Neural crest cell (in vitro differentiated cells): ENCODE data around the gene ZER1. TPM values are rescaled to one million over a fixed set of nuclear protein-coding genes. Genes with fewer than 3 reads are reported as not detected.

Source experiments
- DNase-seq: peaks from one replicate; pipeline ENCODE4 v3.0.0; 2021; ENCODE audit warnings: low read depth, mixed read lengths, low spot score
- H3K27ac Mint-ChIP-seq: one replicate; pipeline ENCODE4 v1.8.0; 2021; ENCODE audit warnings: mild to moderate bottlenecking, mixed read lengths; ENCODE audit not compliant: unreplicated experiment
- H3K27me3 Mint-ChIP-seq: 2 replicates; pipeline ENCODE4 v1.8.0; 2021; ENCODE audit warnings: low read depth, mild to moderate bottlenecking, mixed read lengths
- H3K36me3 Mint-ChIP-seq: 2 replicates; pipeline ENCODE4 v1.8.0; 2021; ENCODE audit warnings: low read depth, mild to moderate bottlenecking, mixed read lengths
- H3K4me1 Mint-ChIP-seq: 2 replicates; pipeline ENCODE4 v1.8.0; 2021; ENCODE audit warnings: mixed read lengths
- H3K4me3 Mint-ChIP-seq: one replicate; pipeline ENCODE4 v1.8.0; 2021; ENCODE audit warnings: mild to moderate bottlenecking, mixed read lengths
- H3K9me3 Mint-ChIP-seq: 2 replicates; pipeline ENCODE4 v1.8.0; 2021; ENCODE audit warnings: mixed read lengths
- CTCF ChIP-seq: fragments of 200-600 bp; sonication (generic); conservative IDR thresholded peaks from 2 replicates; pipeline ENCODE4 v1.5.0; 2021; ENCODE audit warnings: antibody characterized with exemption, mild to moderate bottlenecking
- total RNA-seq: library from RNA; stranded (reverse); gene quantifications from 2 replicates; pipeline ENCODE4 v1.2.1, GENCODE V29; 2021

The ZER1 gene
- total RNA-seq, 1 donor from 2014 or later, result 19.1 TPM

- H3K36me3 Mint-ChIP-seq, result peaks cover 4% of the 10 kb centered on the region
- DNase-seq, result no peak
- no peaks in the 10 kb centered on the region for H3K27me3 Mint-ChIP-seq
- H3K27ac Mint-ChIP-seq, result no peak overlapping the region
- peak overlapping the region; percentile 18 for H3K4me3 Mint-ChIP-seq
- H3K9me3 Mint-ChIP-seq, result no peaks in the 10 kb centered on the region
- peaks cover 3% of the 10 kb centered on the region for H3K4me1 Mint-ChIP-seq
- no peak for TF ChIP-seq CTCF
These were observed 21.4 kb upstream of the ZER1 start for GRCh38 chr9:128792978-128793686.

GRCh38 chr9:128792134-128792533, 20.4 kb upstream of the ZER1 start:
- Mint-ChIP-seq H3K4me3 (no peak overlapping the region), H3K27ac (no peak overlapping the region), H3K36me3 (peaks cover 4% of the 10 kb centered on the region), H3K9me3 (no peaks in the 10 kb centered on the region), H3K4me1 (peaks cover 11% of the 10 kb centered on the region), H3K27me3 (no peaks in the 10 kb centered on the region)
- DNase-seq, result no peak
- TF ChIP-seq CTCF, result no peak

- Mint-ChIP-seq H3K27ac (no peak overlapping the region), H3K36me3 (peaks cover 4% of the 10 kb centered on the region), H3K4me1 (peaks cover 15% of the 10 kb centered on the region), H3K4me3 (peak overlapping the region; percentile 9), H3K9me3 (no peaks in the 10 kb centered on the region), H3K27me3 (no peaks in the 10 kb centered on the region)
- DNase-seq, result no peak
- no peak for TF ChIP-seq CTCF
These were observed 18.8 kb upstream of the ZER1 start for GRCh38 chr9:128790536-128790935.

- Mint-ChIP-seq H3K36me3 (peaks cover 4% of the 10 kb centered on the region), H3K4me3 (peak overlapping the region; percentile 94), H3K27me3 (no peaks in the 10 kb centered on the region), H3K9me3 (no peaks in the 10 kb centered on the region), H3K27ac (no peak overlapping the region), H3K4me1 (peaks cover 15% of the 10 kb centered on the region)
- no peak for DNase-seq
- TF ChIP-seq CTCF, result no peak
These were observed 16.7 kb upstream of the ZER1 start for GRCh38 chr9:128788445-128788844.

- H3K27me3 Mint-ChIP-seq, result no peaks in the 10 kb centered on the region
- no peaks in the 10 kb centered on the region for H3K9me3 Mint-ChIP-seq
- H3K36me3 Mint-ChIP-seq, result peaks cover under 1% of the 10 kb centered on the region
- peak overlapping the region; percentile 94 for H3K4me3 Mint-ChIP-seq
- peaks cover 15% of the 10 kb centered on the region for H3K4me1 Mint-ChIP-seq
- DNase-seq, result no peak
- TF ChIP-seq CTCF, result no peak
- peak overlapping the region; percentile 96 for H3K27ac Mint-ChIP-seq
These were observed 15.9 kb upstream of the ZER1 start for GRCh38 chr9:128787659-128788058.
